ENCODE measurements around the gene COX7A1. TPM values are rescaled to one million over a fixed set of nuclear protein-coding genes. Genes with fewer than 3 reads are reported as not detected.

Gene COX7A1
- polyA plus RNA-seq, 1 donor (not counting 4 experiments of a cell fraction or from before 2014, with no cell fraction given), result 2.6 TPM

DNA sequence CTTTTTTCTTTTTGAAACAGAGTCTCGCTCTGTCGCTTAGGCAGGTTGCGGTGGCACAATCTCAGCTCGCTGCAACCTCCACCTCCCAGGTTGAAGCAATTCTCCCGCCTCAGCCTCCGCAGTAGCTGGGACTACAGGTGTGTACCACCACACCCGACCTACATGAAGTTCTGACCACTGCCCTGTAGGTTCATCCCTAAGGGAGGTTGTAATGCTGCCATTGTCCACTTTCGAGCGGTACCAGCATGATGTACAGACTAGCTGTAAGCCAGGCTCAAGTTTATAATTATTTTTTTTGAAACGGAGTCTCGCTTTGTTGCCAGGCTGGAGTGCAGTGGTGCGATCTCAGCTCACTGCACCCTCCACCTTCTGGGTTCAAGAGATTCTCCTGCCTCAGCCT lies 11.6 kb upstream of the COX7A1 start:
- H3K4me1 ChIP-seq (ENCODE audit: control insufficient read depth, extremely low read depth, insufficient read depth, low read length), result peaks cover 6% of the 10 kb centered on the region
- H3K9ac ChIP-seq (ENCODE audit: control insufficient read depth, extremely low read depth, insufficient read depth, low read length), result no peak overlapping the region
- H3K27me3 ChIP-seq (ENCODE audit: control insufficient read depth, extremely low read depth, insufficient read depth, low read length), result no peaks in the 10 kb centered on the region
- no peak overlapping the region for H3K4me2 ChIP-seq (ENCODE audit: control insufficient read depth, extremely low read depth, insufficient read depth, low read depth, low read length)
- H3K9me1 ChIP-seq (ENCODE audit: control insufficient read depth, extremely low read depth, insufficient read depth, low read length), result no peaks in the 10 kb centered on the region
- H3K79me2 ChIP-seq (ENCODE audit: control insufficient read depth, insufficient read depth, low read length), result no peaks in the 10 kb centered on the region
- no peak for DNase-seq (ENCODE audit: low read depth, low spot score)
- H3K9me3 ChIP-seq (ENCODE audit: control insufficient read depth, low read depth, low read length), result no peaks in the 10 kb centered on the region
- H3K27ac ChIP-seq (ENCODE audit: control insufficient read depth, insufficient read depth, low read length), result no peak overlapping the region
- no peak overlapping the region for H2AFZ ChIP-seq (ENCODE audit: control insufficient read depth, low read length)
- H3K4me3 ChIP-seq (ENCODE audit: control insufficient read depth in 2 of 3, extremely low read depth in 1 of 3, insufficient read depth in 2 of 3, low read depth in 1 of 3, low read length in 3 of 3), result no peak overlapping the region
- FAIRE-seq, result no peak
- TF ChIP-seq EZH2 (IDR thresholded peaks at IDR 0.05; ENCODE audit: low read length), result no peak
- TF ChIP-seq, protein P1, sequence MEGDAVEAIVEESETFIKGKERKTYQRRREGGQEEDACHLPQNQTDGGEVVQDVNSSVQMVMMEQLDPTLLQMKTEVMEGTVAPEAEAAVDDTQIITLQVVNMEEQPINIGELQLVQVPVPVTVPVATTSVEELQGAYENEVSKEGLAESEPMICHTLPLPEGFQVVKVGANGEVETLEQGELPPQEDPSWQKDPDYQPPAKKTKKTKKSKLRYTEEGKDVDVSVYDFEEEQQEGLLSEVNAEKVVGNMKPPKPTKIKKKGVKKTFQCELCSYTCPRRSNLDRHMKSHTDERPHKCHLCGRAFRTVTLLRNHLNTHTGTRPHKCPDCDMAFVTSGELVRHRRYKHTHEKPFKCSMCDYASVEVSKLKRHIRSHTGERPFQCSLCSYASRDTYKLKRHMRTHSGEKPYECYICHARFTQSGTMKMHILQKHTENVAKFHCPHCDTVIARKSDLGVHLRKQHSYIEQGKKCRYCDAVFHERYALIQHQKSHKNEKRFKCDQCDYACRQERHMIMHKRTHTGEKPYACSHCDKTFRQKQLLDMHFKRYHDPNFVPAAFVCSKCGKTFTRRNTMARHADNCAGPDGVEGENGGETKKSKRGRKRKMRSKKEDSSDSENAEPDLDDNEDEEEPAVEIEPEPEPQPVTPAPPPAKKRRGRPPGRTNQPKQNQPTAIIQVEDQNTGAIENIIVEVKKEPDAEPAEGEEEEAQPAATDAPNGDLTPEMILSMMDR (optimal IDR thresholded peaks at IDR 0.05 in 1 of 3, IDR thresholded peaks at IDR 0.05 in 1 of 3, conservative IDR thresholded peaks at IDR 0.05 in 1 of 3; ENCODE audit: extremely low read depth in 1 of 3, insufficient read depth in 2 of 3, low read length in 3 of 3), result no peak
- dilution Hi-C loops (cut with MboI; ENCODE audit: extremely low pct_ligation_motif_present, low sequenced_read_pairs), result no loop called here
- H3K36me3 ChIP-seq (ENCODE audit: control insufficient read depth in 2 of 2, extremely low read depth in 1 of 2, insufficient read depth in 2 of 2, low read length in 2 of 2), result peaks cover 6 to 10% of the 10 kb centered on the region in 2 experiments
- no peaks in the 10 kb centered on the region for H4K20me1 ChIP-seq (ENCODE audit: control insufficient read depth, extremely low read depth, insufficient read depth, low read length)

DNA sequence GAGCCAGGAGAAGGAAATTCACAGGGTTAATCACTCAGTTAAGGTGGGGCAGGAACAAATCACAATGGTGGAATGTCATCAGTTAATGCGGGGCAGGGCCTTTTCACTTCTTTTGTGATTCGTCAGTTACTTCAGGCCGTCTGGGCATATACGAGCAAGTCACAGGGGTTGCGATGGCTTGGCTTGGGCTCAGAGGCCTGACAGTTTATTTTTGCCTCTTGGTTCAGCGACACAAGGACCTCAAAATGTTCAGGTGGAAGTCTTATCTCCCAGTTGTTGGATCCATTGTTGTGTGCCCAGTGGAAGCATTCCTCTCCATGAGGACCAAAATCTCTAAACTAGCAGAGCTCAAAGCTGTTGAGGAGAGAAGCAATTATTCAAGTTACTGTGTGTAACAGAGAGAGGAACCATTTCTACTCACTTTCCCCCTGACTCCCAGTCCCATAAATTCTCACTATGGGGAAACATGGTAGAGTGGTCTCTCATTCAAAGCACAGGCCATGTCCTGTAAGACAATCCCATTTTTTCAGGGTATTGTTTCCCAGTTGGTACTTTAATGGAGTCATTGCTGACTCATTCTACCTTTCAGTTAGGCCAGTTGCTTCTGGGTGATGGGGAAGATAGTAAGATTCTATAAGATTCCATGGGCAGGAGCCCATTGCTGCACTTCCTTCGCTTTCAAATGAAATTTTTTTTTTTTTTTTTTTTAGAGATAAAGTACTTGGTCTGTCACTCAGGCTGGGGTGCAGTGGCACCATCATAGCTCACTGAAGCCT lies 8.8 kb upstream of the COX7A1 start:
- Histone ChIP-seq H3K9me1 (ENCODE audit: control insufficient read depth, extremely low read depth, insufficient read depth, low read length) (no peaks in the 10 kb centered on the region), H3K4me1 (ENCODE audit: control insufficient read depth, extremely low read depth, insufficient read depth, low read length) (peaks cover 6% of the 10 kb centered on the region), H3K27ac (ENCODE audit: control insufficient read depth, insufficient read depth, low read length) (peak overlapping the region; percentile 10), H3K27me3 (ENCODE audit: control insufficient read depth, extremely low read depth, insufficient read depth, low read length) (no peaks in the 10 kb centered on the region), H3K36me3 (ENCODE audit: control insufficient read depth in 2 of 2, extremely low read depth in 1 of 2, insufficient read depth in 2 of 2, low read length in 2 of 2) (peaks cover 6 to 7% of the 10 kb centered on the region in 2 experiments), H3K4me3 (ENCODE audit: control insufficient read depth in 2 of 3, extremely low read depth in 1 of 3, insufficient read depth in 2 of 3, low read depth in 1 of 3, low read length in 3 of 3) (no peak overlapping the region), H4K20me1 (ENCODE audit: control insufficient read depth, extremely low read depth, insufficient read depth, low read length) (no peaks in the 10 kb centered on the region), H3K79me2 (ENCODE audit: control insufficient read depth, insufficient read depth, low read length) (no peaks in the 10 kb centered on the region), H3K9ac (ENCODE audit: control insufficient read depth, extremely low read depth, insufficient read depth, low read length) (no peak overlapping the region), H3K9me3 (ENCODE audit: control insufficient read depth, low read depth, low read length) (no peaks in the 10 kb centered on the region), H3K4me2 (ENCODE audit: control insufficient read depth, extremely low read depth, insufficient read depth, low read depth, low read length) (no peak overlapping the region), H2AFZ (ENCODE audit: control insufficient read depth, low read length) (no peak overlapping the region)
- TF ChIP-seq EZH2 (IDR thresholded peaks at IDR 0.05; ENCODE audit: low read length), result no peak
- TF ChIP-seq, protein P1 (optimal IDR thresholded peaks at IDR 0.05 in 1 of 3, IDR thresholded peaks at IDR 0.05 in 1 of 3, conservative IDR thresholded peaks at IDR 0.05 in 1 of 3; ENCODE audit: extremely low read depth in 1 of 3, insufficient read depth in 2 of 3, low read length in 3 of 3), result no peak
- FAIRE-seq, result no peak
- no peak for DNase-seq (ENCODE audit: low read depth, low spot score)
- dilution Hi-C loops (cut with MboI; ENCODE audit: extremely low pct_ligation_motif_present, low sequenced_read_pairs), result no loop called here
